Mesenchymal stem cell (in vitro differentiated cells and primary cell): ENCODE data around the gene RCAN1.
A peak's percentile ranks its signal among the peaks of the same experiment; 100 is the strongest.

Experiments
- DNase-seq: peaks from one replicate; pipeline ENCODE4 v3.0.0-alpha.2; 2013
- H2AFZ ChIP-seq: one replicate; pipeline ENCODE4 v1.6.1; 2013; ENCODE audit warnings: low read depth, mild to moderate bottlenecking, control low read depth, inconsistent platforms, low read length, moderate library complexity
- H2AK5ac ChIP-seq: 2 replicates; pipeline ENCODE4 v1.6.1; 2013; ENCODE audit warnings: low read length, moderate library complexity, mild to moderate bottlenecking, inconsistent platforms; ENCODE audit not compliant: severe bottlenecking
- H2BK120ac ChIP-seq: one replicate; pipeline ENCODE4 v1.6.1; 2013; ENCODE audit warnings: low read depth, mild to moderate bottlenecking, inconsistent platforms, low read length, moderate library complexity
- H2BK12ac ChIP-seq, 2 experiments: one replicate each; pipeline ENCODE4 v1.6.1; 2013; ENCODE audit warnings: inconsistent platforms in 2 of 2, low read length in 2 of 2, mild to moderate bottlenecking in 2 of 2, moderate library complexity in 2 of 2, control low read depth in 1 of 2
- H2BK15ac ChIP-seq: one replicate; pipeline ENCODE4 v1.6.1; 2013; ENCODE audit warnings: mild to moderate bottlenecking, low read depth, inconsistent platforms; ENCODE audit not compliant: poor library complexity, severe bottlenecking
- H2BK5ac ChIP-seq: 2 replicates; pipeline ENCODE4 v1.6.1; 2013; ENCODE audit warnings: low read depth, mild to moderate bottlenecking, low read length, control low read depth, inconsistent platforms; ENCODE audit not compliant: poor library complexity, severe bottlenecking
- H3K14ac ChIP-seq, 2 experiments: one replicate each; pipeline ENCODE4 v1.6.1; 2013; ENCODE audit warnings: inconsistent platforms in 2 of 2, low read length in 2 of 2, control low read depth in 1 of 2, mild to moderate bottlenecking in 1 of 2, moderate library complexity in 1 of 2
- H3K18ac ChIP-seq, 2 experiments: one replicate each; pipeline ENCODE4 v1.6.1; 2013; ENCODE audit warnings: inconsistent platforms in 2 of 2, low read length in 2 of 2, control low read depth in 1 of 2, low read depth in 1 of 2, mild to moderate bottlenecking in 1 of 2
- H3K23ac ChIP-seq, 2 experiments: one replicate each; pipeline ENCODE4 v1.6.1; 2013; ENCODE audit warnings: inconsistent platforms in 2 of 2, low read length in 2 of 2, mild to moderate bottlenecking in 2 of 2, moderate library complexity in 2 of 2, control low read depth in 1 of 2
- H3K27ac ChIP-seq: 2 replicates; pipeline ENCODE4 v1.5.1; 2013; ENCODE audit warnings: mild to moderate bottlenecking, moderate library complexity, low read length, control low read depth, inconsistent platforms; ENCODE audit not compliant: poor library complexity, severe bottlenecking
- H3K27me3 ChIP-seq, 2 experiments: 2 replicates each; pipeline versions ENCODE4 v1.6.1 to v1.7.0; 2013; ENCODE audit warnings: low read length in 2 of 2, mild to moderate bottlenecking in 2 of 2, moderate library complexity in 2 of 2, control low read depth in 1 of 2, inconsistent platforms in 1 of 2; ENCODE audit not compliant: control insufficient read depth in 1 of 2, insufficient read depth in 1 of 2
- H3K36me3 ChIP-seq, 2 experiments: 2 replicates each; pipeline versions ENCODE4 v1.6.1 to v1.7.0; 2013; ENCODE audit warnings: low read length in 2 of 2, control low read depth in 1 of 2, inconsistent platforms in 1 of 2, low read depth in 1 of 2, mild to moderate bottlenecking in 1 of 2; ENCODE audit not compliant: insufficient read depth in 2 of 2, control insufficient read depth in 1 of 2
- H3K4ac ChIP-seq, 2 experiments: one replicate each; pipeline ENCODE4 v1.6.1; 2013; ENCODE audit warnings: inconsistent platforms in 2 of 2, low read length in 2 of 2, mild to moderate bottlenecking in 2 of 2, moderate library complexity in 2 of 2, control low read depth in 1 of 2, low read depth in 1 of 2
- H3K4me1 ChIP-seq: 2 replicates; pipeline ENCODE4 v1.6.1; 2013; ENCODE audit warnings: low read depth, low read length, control low read depth; ENCODE audit not compliant: control insufficient read depth, insufficient read depth
- H3K4me2 ChIP-seq: 2 replicates; pipeline ENCODE4 v1.6.1; 2013; ENCODE audit warnings: low read length, mild to moderate bottlenecking, inconsistent platforms; ENCODE audit not compliant: poor library complexity, severe bottlenecking
- H3K4me3 ChIP-seq, 2 experiments: 2 replicates each; pipeline versions ENCODE4 v1.5.1 to v1.7.0; 2013; ENCODE audit warnings: low read length in 2 of 2, mild to moderate bottlenecking in 2 of 2, control low read depth in 1 of 2, low read depth in 1 of 2; ENCODE audit not compliant: insufficient read depth in 1 of 2
- H3K79me1 ChIP-seq: replicated peaks from 2 replicates; pipeline ENCODE4 v1.6.1; 2013; ENCODE audit warnings: mild to moderate bottlenecking, control low read depth, low read length, inconsistent platforms; ENCODE audit not compliant: poor library complexity, severe bottlenecking
- H3K9ac ChIP-seq: 2 replicates; pipeline ENCODE4 v1.7.0; 2013; ENCODE audit warnings: mild to moderate bottlenecking, low read length, moderate library complexity
- H3K9me3 ChIP-seq: 2 replicates; pipeline ENCODE4 v1.7.0; 2013; ENCODE audit warnings: mild to moderate bottlenecking, low read length; ENCODE audit not compliant: control insufficient read depth
- H4K8ac ChIP-seq: one replicate; pipeline ENCODE4 v1.6.1; 2013; ENCODE audit warnings: inconsistent platforms, mild to moderate bottlenecking, low read length, moderate library complexity
- H4K91ac ChIP-seq: one replicate; pipeline ENCODE4 v1.6.1; 2013; ENCODE audit warnings: mild to moderate bottlenecking, low read length, inconsistent platforms
- WGBS: methylation state at CpG from one replicate; pipeline ENCODE4 v1.1.7; 2013; ENCODE audit warnings: mixed read lengths; 5-methylcytosine and 5-hydroxymethylcytosine counted together

RCAN1 gene

DNA sequence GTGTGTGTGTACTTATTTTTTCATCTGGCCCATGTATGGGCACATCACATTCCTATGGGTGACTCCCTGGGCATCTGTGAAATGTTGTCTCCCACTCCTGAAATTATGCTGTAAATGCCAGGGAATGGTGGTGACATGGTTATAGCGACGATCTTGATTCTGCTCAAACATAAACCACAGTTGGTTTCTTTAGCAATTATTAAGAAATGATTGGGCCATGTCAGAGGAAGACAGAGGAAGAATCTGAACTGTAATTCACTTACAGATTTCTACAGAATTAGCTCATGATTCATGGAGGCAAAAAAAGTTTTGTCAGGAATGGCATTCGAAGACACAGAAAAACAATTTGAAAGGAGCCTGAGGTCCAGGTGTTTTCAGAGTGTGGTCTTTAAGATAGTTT is 77.1 kb downstream of the RCAN1 start:
- Histone ChIP-seq H3K4me1 (peaks cover 20% of the 10 kb centered on the region), H3K4me3 (no peak overlapping the region)

DNA sequence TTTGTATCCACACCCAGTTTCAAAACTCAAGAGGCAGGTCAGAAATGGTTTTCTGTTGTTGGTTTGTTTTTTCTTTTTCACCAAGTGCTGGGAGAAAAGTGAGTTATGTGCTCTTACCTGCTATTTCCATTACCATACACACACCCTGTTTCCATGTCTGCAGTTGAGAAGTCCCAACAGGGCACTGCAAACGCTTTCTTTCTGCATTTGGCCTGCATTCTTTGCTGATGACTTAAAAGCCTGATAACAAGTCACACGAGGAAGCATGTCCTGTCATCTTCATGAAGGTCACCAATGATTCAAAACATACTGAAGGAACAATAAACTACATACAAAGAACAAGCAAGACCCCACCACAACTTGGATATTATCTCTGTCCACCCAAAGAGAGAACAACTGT is 78.1 kb downstream of the RCAN1 start:
- H4K8ac ChIP-seq, result no peak overlapping the region
- no peak overlapping the region for H2BK120ac ChIP-seq
- no peaks in the 10 kb centered on the region for H3K9me3 ChIP-seq
- no peak overlapping the region for H3K9ac ChIP-seq
- no peak overlapping the region for H3K4ac ChIP-seq
- peak overlapping the region; percentile 94 for H3K27ac ChIP-seq
- no peak overlapping the region for H2BK15ac ChIP-seq
- no peak overlapping the region for H3K4me2 ChIP-seq
- H3K23ac ChIP-seq, result no peak overlapping the region
- no peak overlapping the region for H3K4me3 ChIP-seq
- H4K91ac ChIP-seq, result no peak overlapping the region
- H2BK5ac ChIP-seq, result no peak overlapping the region
- H3K36me3 ChIP-seq, result no peaks in the 10 kb centered on the region
- H2BK12ac ChIP-seq, result no peak overlapping the region
- WGBS, result 2% methylated on average over 2 of the region's 2 CpGs
- DNase-seq, result peak; percentile 77
- peaks cover 23% of the 10 kb centered on the region for H3K79me1 ChIP-seq
- H2AK5ac ChIP-seq, result peak overlapping the region; percentile 89
- H3K18ac ChIP-seq, result no peak overlapping the region
- H3K14ac ChIP-seq, result no peak overlapping the region
- H3K4me1 ChIP-seq, result peaks cover 22% of the 10 kb centered on the region
- no peak overlapping the region for H2AFZ ChIP-seq
- no peaks in the 10 kb centered on the region for H3K27me3 ChIP-seq

More for the DNA sequence above, 77.1 kb downstream of the RCAN1 start:
- H3K4ac ChIP-seq, result peak overlapping the region in 1 of 2 experiments; percentile 21
- no peak overlapping the region for H3K9ac ChIP-seq
- H2AK5ac ChIP-seq, result peak overlapping the region; percentile 89
- WGBS, result 79% methylated on average over 3 of the region's 3 CpGs
- H2BK12ac ChIP-seq, result peak overlapping the region in 1 of 2 experiments; percentile 38
- no peak overlapping the region for H2AFZ ChIP-seq
- no peaks in the 10 kb centered on the region for H3K36me3 ChIP-seq
- peaks cover 18% of the 10 kb centered on the region for H3K79me1 ChIP-seq
- no peak overlapping the region for H2BK15ac ChIP-seq
- no peak overlapping the region for H3K4me2 ChIP-seq
- H3K14ac ChIP-seq, result no peak overlapping the region
- peaks cover 2% of the 10 kb centered on the region for H3K9me3 ChIP-seq
- H3K18ac ChIP-seq, result no peak overlapping the region
- no peak overlapping the region for H4K91ac ChIP-seq
- H3K23ac ChIP-seq, result no peak overlapping the region
- peak overlapping the region; percentile 42 for H2BK120ac ChIP-seq
- H4K8ac ChIP-seq, result peak overlapping the region; percentile 38
- no peak for DNase-seq
- H3K27ac ChIP-seq, result peak overlapping the region; percentile 42
- no peaks in the 10 kb centered on the region for H3K27me3 ChIP-seq
- H2BK5ac ChIP-seq, result no peak overlapping the region

DNA sequence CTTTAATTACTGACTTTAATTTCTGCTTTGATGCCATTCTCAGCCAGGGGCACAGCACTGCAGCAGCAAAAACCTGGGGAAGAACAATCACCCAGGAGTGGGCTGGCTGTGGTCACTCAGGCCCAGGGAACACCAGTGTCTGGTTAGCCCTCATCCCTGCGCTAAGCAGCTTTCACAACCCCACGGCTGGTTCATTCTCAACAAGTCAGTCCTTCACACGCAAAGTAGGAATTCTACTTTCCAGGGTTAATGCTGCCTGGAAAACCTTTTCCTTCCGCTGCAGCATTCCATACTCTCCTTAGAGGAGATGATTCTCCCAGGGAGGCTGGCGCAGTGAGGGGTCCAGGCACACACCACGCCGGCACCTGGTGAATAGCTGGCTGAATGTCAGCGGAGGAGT is 78.6 kb downstream of the RCAN1 start:
- H2BK5ac ChIP-seq, result no peak overlapping the region
- no peak overlapping the region for H3K4me3 ChIP-seq
- H3K79me1 ChIP-seq, result peaks cover 24% of the 10 kb centered on the region
- peak overlapping the region; percentile 3 for H3K4me2 ChIP-seq
- H2BK15ac ChIP-seq, result no peak overlapping the region
- H2BK120ac ChIP-seq, result no peak overlapping the region
- no peaks in the 10 kb centered on the region for H3K36me3 ChIP-seq
- H2AFZ ChIP-seq, result peak overlapping the region; percentile 2
- 79% methylated on average over 7 of the region's 8 CpGs for WGBS
- peak overlapping the region; percentile 94 for H3K27ac ChIP-seq
- H3K14ac ChIP-seq, result no peak overlapping the region
- peak; percentile 82 for DNase-seq
- H3K18ac ChIP-seq, result peak overlapping the region; percentile 23 to 28
- no peak overlapping the region for H4K8ac ChIP-seq
- H3K9me3 ChIP-seq, result no peaks in the 10 kb centered on the region
- H2BK12ac ChIP-seq, result peak overlapping the region; percentile 22 to 83
- no peak overlapping the region for H3K23ac ChIP-seq
- peak overlapping the region in 1 of 2 experiments; percentile 43 for H3K4ac ChIP-seq
- no peak overlapping the region for H3K9ac ChIP-seq
- H3K4me1 ChIP-seq, result peaks cover 25% of the 10 kb centered on the region
- no peak overlapping the region for H2AK5ac ChIP-seq
- H4K91ac ChIP-seq, result no peak overlapping the region
- H3K27me3 ChIP-seq, result no peaks in the 10 kb centered on the region

DNA sequence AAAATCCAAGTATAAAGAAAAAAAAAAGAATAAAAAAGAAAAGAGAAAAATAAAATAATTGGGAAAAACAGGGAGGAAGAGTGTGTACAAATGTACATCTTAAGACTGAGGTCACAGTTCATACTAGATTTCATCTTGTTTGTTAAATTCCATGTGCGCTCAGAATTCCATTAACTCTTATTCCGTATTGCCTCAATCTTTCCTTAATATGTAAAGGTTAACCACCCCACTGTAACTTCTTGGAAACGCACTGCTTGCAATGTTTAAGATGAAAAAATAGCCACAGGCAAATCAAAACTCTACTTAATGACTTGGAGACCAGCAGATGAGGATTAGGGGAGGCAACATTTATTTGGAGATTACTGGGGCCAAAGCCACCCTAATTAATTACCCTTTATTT is 79.0 kb downstream of the RCAN1 start:
- Histone ChIP-seq H4K8ac (no peak overlapping the region), H3K27ac (peak overlapping the region; percentile 94), H3K18ac (no peak overlapping the region), H3K27me3 (no peaks in the 10 kb centered on the region), H3K4ac (no peak overlapping the region), H3K9me3 (no peaks in the 10 kb centered on the region), H3K36me3 (no peaks in the 10 kb centered on the region), H3K4me2 (no peak overlapping the region), H2BK5ac (no peak overlapping the region), H3K14ac (no peak overlapping the region), H2AFZ (no peak overlapping the region), H3K23ac (no peak overlapping the region), H2AK5ac (no peak overlapping the region), H3K9ac (no peak overlapping the region), H3K4me1 (peaks cover 27% of the 10 kb centered on the region), H2BK120ac (no peak overlapping the region), H4K91ac (no peak overlapping the region), H3K4me3 (no peak overlapping the region), H2BK12ac (no peak overlapping the region), H2BK15ac (no peak overlapping the region), H3K79me1 (peaks cover 26% of the 10 kb centered on the region)
- DNase-seq, result no peak
- 88% methylated on average over 3 of the region's 3 CpGs for WGBS
